GM13977 (cell line): ENCODE results near the gene PRMT2.

Source experiments
- DNase-seq: peaks from one replicate; pipeline ENCODE4 v3.0.0; 2012; ENCODE audit warnings: low spot score
- CTCF ChIP-seq: IDR thresholded peaks from 2 replicates; pipeline ENCODE4 v1.5.1; 2012; ENCODE audit warnings: mild to moderate bottlenecking, control low read depth; ENCODE audit not compliant: insufficient read depth; ENCODE audit errors: extremely low read depth, missing control alignments
- in situ Hi-C: fragments of 300-500 bp; cut with MboI; formaldehyde crosslinking; loops from one replicate; pipeline ENCODE4 v1.12.0; 2022; ENCODE audit warnings: low sequenced_read_pairs, low pct_unique_long_range_greater_than_20kb, mixed read lengths, inconsistent platforms; ENCODE audit not compliant: unreplicated experiment

Gene PRMT2

DNA sequence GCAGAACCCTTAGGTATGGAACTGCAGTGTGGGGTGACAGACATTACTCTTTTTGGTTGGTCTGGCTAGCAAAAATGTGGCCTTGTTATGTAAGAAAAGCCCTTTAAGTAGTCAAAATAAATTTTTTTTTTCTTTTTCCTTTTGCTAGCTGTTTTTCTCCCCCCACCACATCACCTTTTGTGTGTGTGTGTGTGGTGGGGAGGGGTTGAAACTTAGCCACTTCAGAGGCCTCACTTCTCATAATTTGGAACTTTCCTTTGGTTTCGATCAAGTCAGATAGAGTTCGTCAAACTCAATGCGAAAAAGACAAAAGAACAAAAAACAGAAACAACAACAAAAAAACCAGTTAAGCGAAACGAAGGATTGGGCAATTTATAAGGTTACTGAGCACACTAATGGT, 1.9 kb upstream of the PRMT2 start:
- in situ Hi-C loops, result no loop called here
- no peak for TF ChIP-seq CTCF
- DNase-seq, result no peak

GRCh38 chr21:46634427-46634826, 1.0 kb upstream of the PRMT2 start:
- no peak for DNase-seq
- TF ChIP-seq CTCF, result no peak
- in situ Hi-C loops, result no loop called here

GRCh38 chr21:46634966-46635323, 529 bp upstream of the PRMT2 start:
- in situ Hi-C loops, result no loop called here
- peak; percentile 48 for DNase-seq
- peak; percentile 22 for TF ChIP-seq CTCF

GRCh38 chr21:46636181-46636512, 673 bp downstream of the PRMT2 start:
- in situ Hi-C loops, result no loop called here
- TF ChIP-seq CTCF, result no peak
- no peak for DNase-seq

DNA sequence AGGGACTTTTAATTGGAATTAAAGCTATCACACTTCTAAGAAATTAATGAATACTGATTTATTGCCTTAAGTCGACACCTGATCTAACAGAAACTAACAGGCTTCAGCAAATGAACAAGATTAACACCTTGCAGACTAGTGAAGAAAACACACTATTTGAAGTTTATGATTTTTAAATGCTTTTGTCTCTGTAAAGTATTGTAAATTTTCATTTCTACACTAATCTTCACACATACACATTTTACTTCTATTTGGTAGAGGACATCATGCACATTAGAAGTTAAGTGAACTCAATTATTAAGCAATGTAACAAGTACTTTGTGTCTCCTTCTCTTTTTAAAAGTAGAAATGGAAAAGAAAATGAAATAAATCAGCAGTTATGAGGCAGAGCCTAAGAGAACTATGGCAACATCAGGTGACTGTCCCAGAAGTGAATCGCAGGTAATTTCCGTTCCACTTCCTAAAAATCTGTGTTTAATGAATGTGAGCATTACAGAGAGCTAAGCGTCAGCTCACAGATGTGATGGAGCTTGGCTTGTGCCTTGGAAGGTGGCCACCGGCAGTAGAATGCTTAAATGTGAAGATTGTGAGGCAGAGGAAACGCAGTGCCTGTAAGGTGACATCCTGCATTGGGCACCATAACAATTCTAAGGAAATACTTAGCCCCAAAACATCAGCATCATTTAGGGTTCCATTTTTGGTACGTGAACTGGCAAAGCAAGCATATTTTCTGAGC, 1.2 kb downstream of the PRMT2 start:
- no peak for TF ChIP-seq CTCF

GRCh38 chr21:46637952-46638746, 2.7 kb downstream of the PRMT2 start:
- no peak for TF ChIP-seq CTCF
- DNase-seq, result no peak
- in situ Hi-C loops, result no loop called here

More for the DNA sequence above, 1.2 kb downstream of the PRMT2 start:
- no peak for DNase-seq
- in situ Hi-C loops, result no loop called here
